GM23338 (cell line): ENCODE results near the gene TOPAZ1. TPM values are rescaled to one million over a fixed set of nuclear protein-coding genes. Genes with fewer than 3 reads are reported as not detected.

Experiments used
- ATAC-seq: fragments of 200-7000 bp; cut with Tn5 transposase; 3 replicates; pipeline ENCODE4 v1.9.1; 2020
- DNase-seq: peaks from one replicate; pipeline ENCODE4 v3.0.0-alpha.2; 2015; ENCODE audit warnings: low spot score
- H2AFZ ChIP-seq: fragments of 200-600 bp; sonication (generic); 2 replicates; pipeline ENCODE4 v1.8.0; 2016; ENCODE audit warnings: antibody characterized with exemption, mild to moderate bottlenecking, moderate library complexity
- H3F3A ChIP-seq: fragments of 200-600 bp; sonication (generic); replicated peaks from 2 replicates; pipeline ENCODE4 v1.8.0; 2017; ENCODE audit warnings: antibody characterized with exemption, mixed run types, low read depth
- H3K27ac ChIP-seq: fragments of 200-600 bp; sonication (generic); 2 replicates; pipeline ENCODE4 v1.6.1; 2016; ENCODE audit warnings: low read depth
- H3K27me3 ChIP-seq: fragments of 200-600 bp; sonication (generic); 2 replicates; pipeline ENCODE4 v1.8.0; 2016; ENCODE audit warnings: mild to moderate bottlenecking, mixed run types, moderate library complexity; ENCODE audit not compliant: insufficient read depth
- H3K36me3 ChIP-seq: fragments of 200-600 bp; sonication (generic); 2 replicates; pipeline ENCODE4 v1.8.0; 2016; ENCODE audit warnings: mild to moderate bottlenecking; ENCODE audit not compliant: insufficient read depth
- H3K4me1 ChIP-seq: fragments of 200-600 bp; sonication (generic); 2 replicates; pipeline ENCODE4 v1.8.0; 2016; ENCODE audit warnings: mild to moderate bottlenecking, moderate library complexity; ENCODE audit not compliant: insufficient read depth
- H3K4me2 ChIP-seq: fragments of 200-600 bp; sonication (generic); 2 replicates; pipeline ENCODE4 v1.7.1; 2017; ENCODE audit warnings: mixed run types
- H3K4me3 ChIP-seq: fragments of 200-600 bp; sonication (generic); 2 replicates; pipeline ENCODE4 v1.6.1; 2016; ENCODE audit warnings: mixed run types
- H3K79me2 ChIP-seq: fragments of 200-600 bp; sonication (generic); replicated peaks from 2 replicates; pipeline ENCODE4 v1.8.0; 2017; ENCODE audit warnings: mild to moderate bottlenecking; ENCODE audit not compliant: insufficient read depth
- H3K9me2 ChIP-seq: fragments of 200-600 bp; sonication (generic); 2 replicates; pipeline ENCODE4 v1.8.0; 2017; ENCODE audit not compliant: insufficient read depth
- H4K20me1 ChIP-seq: fragments of 200-600 bp; sonication (generic); replicated peaks from 2 replicates; pipeline ENCODE4 v1.8.0; 2017; ENCODE audit warnings: mild to moderate bottlenecking; ENCODE audit not compliant: insufficient read depth
- H3K27ac Mint-ChIP-seq: 2 replicates; pipeline ENCODE4 v1.8.0; 2020; ENCODE audit warnings: inconsistent platforms, mild to moderate bottlenecking, moderate library complexity, mixed read lengths
- H3K27me3 Mint-ChIP-seq: 3 replicates; pipeline ENCODE4 v1.8.0; 2022; ENCODE audit warnings: low read depth, mild to moderate bottlenecking, moderate library complexity, mixed read lengths, inconsistent platforms; ENCODE audit not compliant: insufficient read depth, poor library complexity
- H3K36me3 Mint-ChIP-seq: 3 replicates; pipeline ENCODE4 v1.8.0; 2021; ENCODE audit warnings: low read depth, mild to moderate bottlenecking, inconsistent platforms, moderate library complexity, mixed read lengths
- H3K4me1 Mint-ChIP-seq: 3 replicates; pipeline ENCODE4 v1.8.0; 2020; ENCODE audit warnings: mild to moderate bottlenecking, inconsistent platforms, mixed read lengths
- H3K4me3 Mint-ChIP-seq: 3 replicates; pipeline ENCODE4 v1.8.0; 2021; ENCODE audit warnings: moderate library complexity, mild to moderate bottlenecking, inconsistent platforms, mixed read lengths
- H3K9me3 Mint-ChIP-seq: 3 replicates; pipeline ENCODE4 v1.8.0; 2020; ENCODE audit warnings: moderate library complexity, mild to moderate bottlenecking, inconsistent platforms, mixed read lengths
- CREB1 ChIP-seq: fragments of 250-450 bp; sonication (Bioruptor Pico); IDR thresholded peaks from 2 replicates; pipeline ENCODE4 v1.5.0; 2020; ENCODE audit warnings: low read depth, mild to moderate bottlenecking, moderate library complexity
- CTCF ChIP-seq, 2 experiments: fragments of 200-600 bp in 1 of 2; sonication (generic) in 1 of 2; conservative IDR thresholded peaks; 2 replicates each; pipeline versions ENCODE4 v1.5.1 to v1.6.1; 2016 to 2017; ENCODE audit warnings: antibody characterized with exemption in 2 of 2, low read depth in 2 of 2, mild to moderate bottlenecking in 2 of 2, moderate library complexity in 1 of 2
- ETS1 ChIP-seq: IDR thresholded peaks from 2 replicates; pipeline ENCODE4 v1.6.1; 2016; ENCODE audit warnings: antibody characterized with exemption
- EZH2 ChIP-seq: fragments of 200-600 bp; sonication (generic); IDR thresholded peaks from one replicate; pipeline ENCODE4 v1.8.0; 2017; ENCODE audit warnings: antibody characterized with exemption, mild to moderate bottlenecking, low read depth; ENCODE audit not compliant: unreplicated experiment
- EZH2phosphoT487 ChIP-seq: fragments of 200-600 bp; sonication (generic); IDR thresholded peaks from one replicate; pipeline ENCODE4 v1.8.1; 2018; ENCODE audit warnings: antibody characterized with exemption; ENCODE audit not compliant: unreplicated experiment
- JUNB ChIP-seq: IDR thresholded peaks from one replicate; pipeline ENCODE4 v1.6.1; 2016; ENCODE audit warnings: antibody characterized with exemption; ENCODE audit not compliant: unreplicated experiment
- NANOG ChIP-seq: IDR thresholded peaks from 2 replicates; pipeline ENCODE4 v1.6.1; 2016; ENCODE audit warnings: antibody characterized with exemption, borderline replicate concordance
- POLR2AphosphoS5 ChIP-seq: IDR thresholded peaks from 2 replicates; pipeline ENCODE4 v1.6.1; 2016; ENCODE audit warnings: antibody characterized with exemption, low read depth
- STAT1 ChIP-seq: IDR thresholded peaks from one replicate; pipeline ENCODE4 v1.6.1; 2016; ENCODE audit warnings: antibody characterized with exemption; ENCODE audit not compliant: unreplicated experiment
- ZNF114 ChIP-seq: fragments of 250-450 bp; sonication (Bioruptor Pico); IDR thresholded peaks from 2 replicates; pipeline ENCODE4 v1.5.0; 2020; ENCODE audit warnings: mild to moderate bottlenecking, moderate library complexity
- ZNF331 ChIP-seq: fragments of 250-450 bp; sonication (Bioruptor Pico); IDR thresholded peaks from 2 replicates; pipeline ENCODE4 v1.5.0; 2020; ENCODE audit warnings: low read depth, mild to moderate bottlenecking, moderate library complexity
- polyA plus RNA-seq: library from polyadenylated mRNA; unstranded; fragments of >200 nt; fragmentation: Nextera tagmentation; extraction: Ambion mirVana; gene quantifications from 2 replicates; pipeline ENCODE4 v1.2.1, GENCODE V29; 2016
- total RNA-seq: library from RNA; depleted of rRNA; stranded (reverse); fragments of >200 nt; shearing (Covaris generic); gene quantifications from 2 replicates; pipeline ENCODE4 v1.2.3, GENCODE V29; 2014
- TF ChIP-seq, protein P1 (sequence below): fragments of 250-450 bp; sonication (Bioruptor Pico); IDR thresholded peaks from 2 replicates; pipeline ENCODE4 v1.5.0; 2020; ENCODE audit warnings: mild to moderate bottlenecking, moderate library complexity
- TF ChIP-seq, protein P2 (sequence below): IDR thresholded peaks from one replicate; pipeline ENCODE4 v1.6.1; 2018; ENCODE audit warnings: antibody characterized with exemption; ENCODE audit not compliant: unreplicated experiment

Gene TOPAZ1
- total and polyA plus RNA-seq, 2 experiments from 2014 or later: not detected

DNA sequence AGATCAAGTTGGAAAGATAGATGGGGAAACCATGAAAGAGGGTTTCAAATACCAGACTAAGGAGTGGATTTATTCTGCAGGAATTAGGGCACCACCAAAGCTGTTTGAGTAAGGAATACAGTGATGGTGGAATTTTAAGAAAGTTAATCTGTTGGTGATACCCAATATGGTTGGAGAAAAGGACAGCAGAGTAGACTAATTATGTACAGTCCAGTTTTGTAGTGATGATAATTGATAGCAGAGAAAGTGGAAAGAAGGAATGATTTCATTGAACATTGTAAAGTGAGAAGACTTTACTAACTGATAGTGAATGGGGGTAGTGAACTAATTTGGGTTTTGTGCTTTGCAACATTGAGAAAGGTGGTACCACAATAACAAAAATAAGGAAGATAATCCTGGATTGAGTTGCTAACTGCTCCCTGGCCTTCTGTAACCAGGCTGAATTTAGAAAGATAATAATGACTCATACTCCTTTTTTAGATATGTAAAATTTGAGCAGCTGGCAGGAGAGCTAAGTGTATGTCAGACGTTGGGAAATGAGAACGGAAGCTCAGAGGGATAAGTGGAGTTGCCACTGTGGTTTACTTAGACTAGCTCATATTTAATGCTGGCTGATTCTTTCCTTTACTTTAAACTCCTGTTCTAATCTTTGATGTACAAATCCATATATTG is 113.8 kb downstream of the TOPAZ1 start:
- Histone ChIP-seq H3K4me2 (no peak overlapping the region), H3K79me2 (0 out of 2 replicates have a peak, but pooled peaks cover 6% of the 10 kb centered on the region), H3K9me2 (no peaks in the 10 kb centered on the region), H3K27ac (0 out of 2 replicates have a peak overlapping the region, but pooled peaks have one; percentile 14), H3K36me3 (no peaks in the 10 kb centered on the region), H3K4me1 (peaks cover 15% of the 10 kb centered on the region), H3K4me3 (no peak overlapping the region), H3F3A (no peaks in the 10 kb centered on the region), H2AFZ (no peak overlapping the region), H4K20me1 (peaks cover 8% of the 10 kb centered on the region; the same call in 1 of the 2 replicates), H3K27me3 (no peaks in the 10 kb centered on the region)
- no peak for DNase-seq
- peaks cover 23% of the 10 kb centered on the region for H3K4me1 Mint-ChIP-seq
- peaks cover 2% of the 10 kb centered on the region; the same call in 2 of the 3 replicates for H3K36me3 Mint-ChIP-seq
- no peak for TF ChIP-seq ZNF331
- no peak for TF ChIP-seq POLR2AphosphoS5
- TF ChIP-seq EZH2phosphoT487: no peak
- no peak for TF ChIP-seq JUNB
- TF ChIP-seq, protein P1, sequence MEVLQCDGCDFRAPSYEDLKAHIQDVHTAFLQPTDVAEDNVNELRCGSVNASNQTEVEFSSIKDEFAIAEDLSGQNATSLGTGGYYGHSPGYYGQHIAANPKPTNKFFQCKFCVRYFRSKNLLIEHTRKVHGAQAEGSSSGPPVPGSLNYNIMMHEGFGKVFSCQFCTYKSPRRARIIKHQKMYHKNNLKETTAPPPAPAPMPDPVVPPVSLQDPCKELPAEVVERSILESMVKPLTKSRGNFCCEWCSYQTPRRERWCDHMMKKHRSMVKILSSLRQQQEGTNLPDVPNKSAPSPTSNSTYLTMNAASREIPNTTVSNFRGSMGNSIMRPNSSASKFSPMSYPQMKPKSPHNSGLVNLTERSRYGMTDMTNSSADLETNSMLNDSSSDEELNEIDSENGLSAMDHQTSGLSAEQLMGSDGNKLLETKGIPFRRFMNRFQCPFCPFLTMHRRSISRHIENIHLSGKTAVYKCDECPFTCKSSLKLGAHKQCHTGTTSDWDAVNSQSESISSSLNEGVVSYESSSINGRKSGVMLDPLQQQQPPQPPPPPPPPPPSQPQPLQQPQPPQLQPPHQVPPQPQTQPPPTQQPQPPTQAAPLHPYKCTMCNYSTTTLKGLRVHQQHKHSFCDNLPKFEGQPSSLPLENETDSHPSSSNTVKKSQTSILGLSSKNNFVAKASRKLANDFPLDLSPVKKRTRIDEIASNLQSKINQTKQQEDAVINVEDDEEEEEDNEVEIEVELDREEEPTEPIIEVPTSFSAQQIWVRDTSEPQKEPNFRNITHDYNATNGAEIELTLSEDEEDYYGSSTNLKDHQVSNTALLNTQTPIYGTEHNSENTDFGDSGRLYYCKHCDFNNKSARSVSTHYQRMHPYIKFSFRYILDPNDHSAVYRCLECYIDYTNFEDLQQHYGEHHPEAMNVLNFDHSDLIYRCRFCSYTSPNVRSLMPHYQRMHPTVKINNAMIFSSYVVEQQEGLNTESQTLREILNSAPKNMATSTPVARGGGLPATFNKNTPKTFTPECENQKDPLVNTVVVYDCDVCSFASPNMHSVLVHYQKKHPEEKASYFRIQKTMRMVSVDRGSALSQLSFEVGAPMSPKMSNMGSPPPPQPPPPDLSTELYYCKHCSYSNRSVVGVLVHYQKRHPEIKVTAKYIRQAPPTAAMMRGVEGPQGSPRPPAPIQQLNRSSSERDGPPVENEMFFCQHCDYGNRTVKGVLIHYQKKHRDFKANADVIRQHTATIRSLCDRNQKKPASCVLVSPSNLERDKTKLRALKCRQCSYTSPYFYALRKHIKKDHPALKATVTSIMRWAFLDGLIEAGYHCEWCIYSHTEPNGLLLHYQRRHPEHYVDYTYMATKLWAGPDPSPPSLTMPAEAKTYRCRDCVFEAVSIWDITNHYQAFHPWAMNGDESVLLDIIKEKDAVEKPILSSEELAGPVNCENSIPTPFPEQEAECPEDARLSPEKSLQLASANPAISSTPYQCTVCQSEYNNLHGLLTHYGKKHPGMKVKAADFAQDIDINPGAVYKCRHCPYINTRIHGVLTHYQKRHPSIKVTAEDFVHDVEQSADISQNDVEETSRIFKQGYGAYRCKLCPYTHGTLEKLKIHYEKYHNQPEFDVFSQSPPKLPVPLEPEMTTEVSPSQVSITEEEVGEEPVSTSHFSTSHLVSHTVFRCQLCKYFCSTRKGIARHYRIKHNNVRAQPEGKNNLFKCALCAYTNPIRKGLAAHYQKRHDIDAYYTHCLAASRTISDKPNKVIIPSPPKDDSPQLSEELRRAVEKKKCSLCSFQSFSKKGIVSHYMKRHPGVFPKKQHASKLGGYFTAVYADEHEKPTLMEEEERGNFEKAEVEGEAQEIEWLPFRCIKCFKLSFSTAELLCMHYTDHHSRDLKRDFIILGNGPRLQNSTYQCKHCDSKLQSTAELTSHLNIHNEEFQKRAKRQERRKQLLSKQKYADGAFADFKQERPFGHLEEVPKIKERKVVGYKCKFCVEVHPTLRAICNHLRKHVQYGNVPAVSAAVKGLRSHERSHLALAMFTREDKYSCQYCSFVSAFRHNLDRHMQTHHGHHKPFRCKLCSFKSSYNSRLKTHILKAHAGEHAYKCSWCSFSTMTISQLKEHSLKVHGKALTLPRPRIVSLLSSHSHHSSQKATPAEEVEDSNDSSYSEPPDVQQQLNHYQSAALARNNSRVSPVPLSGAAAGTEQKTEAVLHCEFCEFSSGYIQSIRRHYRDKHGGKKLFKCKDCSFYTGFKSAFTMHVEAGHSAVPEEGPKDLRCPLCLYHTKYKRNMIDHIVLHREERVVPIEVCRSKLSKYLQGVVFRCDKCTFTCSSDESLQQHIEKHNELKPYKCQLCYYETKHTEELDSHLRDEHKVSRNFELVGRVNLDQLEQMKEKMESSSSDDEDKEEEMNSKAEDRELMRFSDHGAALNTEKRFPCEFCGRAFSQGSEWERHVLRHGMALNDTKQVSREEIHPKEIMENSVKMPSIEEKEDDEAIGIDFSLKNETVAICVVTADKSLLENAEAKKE: no peak
- TF ChIP-seq EZH2: no peak
- TF ChIP-seq ETS1: no peak
- TF ChIP-seq, protein P2, sequence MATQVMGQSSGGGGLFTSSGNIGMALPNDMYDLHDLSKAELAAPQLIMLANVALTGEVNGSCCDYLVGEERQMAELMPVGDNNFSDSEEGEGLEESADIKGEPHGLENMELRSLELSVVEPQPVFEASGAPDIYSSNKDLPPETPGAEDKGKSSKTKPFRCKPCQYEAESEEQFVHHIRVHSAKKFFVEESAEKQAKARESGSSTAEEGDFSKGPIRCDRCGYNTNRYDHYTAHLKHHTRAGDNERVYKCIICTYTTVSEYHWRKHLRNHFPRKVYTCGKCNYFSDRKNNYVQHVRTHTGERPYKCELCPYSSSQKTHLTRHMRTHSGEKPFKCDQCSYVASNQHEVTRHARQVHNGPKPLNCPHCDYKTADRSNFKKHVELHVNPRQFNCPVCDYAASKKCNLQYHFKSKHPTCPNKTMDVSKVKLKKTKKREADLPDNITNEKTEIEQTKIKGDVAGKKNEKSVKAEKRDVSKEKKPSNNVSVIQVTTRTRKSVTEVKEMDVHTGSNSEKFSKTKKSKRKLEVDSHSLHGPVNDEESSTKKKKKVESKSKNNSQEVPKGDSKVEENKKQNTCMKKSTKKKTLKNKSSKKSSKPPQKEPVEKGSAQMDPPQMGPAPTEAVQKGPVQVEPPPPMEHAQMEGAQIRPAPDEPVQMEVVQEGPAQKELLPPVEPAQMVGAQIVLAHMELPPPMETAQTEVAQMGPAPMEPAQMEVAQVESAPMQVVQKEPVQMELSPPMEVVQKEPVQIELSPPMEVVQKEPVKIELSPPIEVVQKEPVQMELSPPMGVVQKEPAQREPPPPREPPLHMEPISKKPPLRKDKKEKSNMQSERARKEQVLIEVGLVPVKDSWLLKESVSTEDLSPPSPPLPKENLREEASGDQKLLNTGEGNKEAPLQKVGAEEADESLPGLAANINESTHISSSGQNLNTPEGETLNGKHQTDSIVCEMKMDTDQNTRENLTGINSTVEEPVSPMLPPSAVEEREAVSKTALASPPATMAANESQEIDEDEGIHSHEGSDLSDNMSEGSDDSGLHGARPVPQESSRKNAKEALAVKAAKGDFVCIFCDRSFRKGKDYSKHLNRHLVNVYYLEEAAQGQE: no peak
- TF ChIP-seq ZNF114: no peak
- TF ChIP-seq CREB1 (CRISPR knock-in tag): no peak
- no peak for TF ChIP-seq STAT1
- no peak for TF ChIP-seq CTCF (conservative IDR thresholded peaks at IDR 0.05; ENCODE audit: low read depth in 2 of 2)
- TF ChIP-seq NANOG: no peak
- no peaks in the 10 kb centered on the region for H3K27me3 Mint-ChIP-seq
- no peaks in the 10 kb centered on the region for H3K9me3 Mint-ChIP-seq
- H3K27ac Mint-ChIP-seq: no peak overlapping the region; the same call in 1 of the 2 replicates
- H3K4me3 Mint-ChIP-seq: no peak overlapping the region
- ATAC-seq: no peak
